GM21576 (cell line): ENCODE measurements around the gene PLXNA4.
"Not testable (repeated sequence)": the region's sequence is repeated elsewhere in the genome, so short reads cannot be mapped to it uniquely, and the experiment has no call there.

ENCODE experiments used
- ATAC-seq: cut with Tn5 transposase; IDR thresholded peaks from one replicate; pipeline ENCODE4 v1.9.1; 2021; ENCODE audit warnings: mild to moderate bottlenecking, moderate library complexity; ENCODE audit not compliant: unreplicated experiment

PLXNA4 gene

DNA sequence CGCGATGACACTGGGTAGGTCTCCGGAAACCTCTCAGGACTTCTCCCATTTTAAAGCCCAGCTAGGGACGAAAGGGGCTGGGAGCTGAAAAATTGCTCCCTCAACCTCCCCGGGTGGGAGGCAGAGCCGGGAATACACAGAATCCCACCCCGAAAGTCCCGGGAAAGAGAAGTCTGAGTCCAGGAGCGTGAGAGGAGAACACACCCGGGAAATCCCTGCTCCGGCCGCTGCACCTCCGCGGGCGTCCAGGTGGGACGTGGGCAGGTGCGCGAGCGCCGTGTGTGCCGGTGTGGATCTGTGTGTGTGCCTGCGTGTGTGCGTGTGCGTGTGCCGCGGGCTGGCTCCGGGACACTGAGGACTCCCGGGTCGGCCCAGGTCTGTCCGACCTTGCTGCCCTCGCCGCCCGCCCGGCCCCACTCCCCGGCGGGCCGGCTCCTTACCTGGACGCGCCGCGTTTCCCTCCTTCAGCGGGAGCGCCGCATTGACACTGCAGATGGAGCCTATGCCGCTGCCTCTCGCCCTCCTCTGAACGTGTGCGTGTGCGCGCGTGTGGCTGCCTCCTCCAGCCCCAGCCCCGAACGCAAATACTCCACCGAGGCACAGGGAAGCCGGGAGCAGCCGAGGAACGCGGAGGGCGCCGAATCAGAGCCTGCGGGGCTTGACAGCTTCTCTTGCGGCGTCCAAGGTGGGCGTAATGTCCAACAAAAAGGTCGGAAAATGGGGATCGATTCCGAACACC lies at the start of gene PLXNA4:
Gene PLXNA4 (minus strand): TSS at position 489 of the 739 bp plus-strand sequence. CDS start 67,777 bp downstream, outside the sequence.
- ATAC-seq: no peak

DNA sequence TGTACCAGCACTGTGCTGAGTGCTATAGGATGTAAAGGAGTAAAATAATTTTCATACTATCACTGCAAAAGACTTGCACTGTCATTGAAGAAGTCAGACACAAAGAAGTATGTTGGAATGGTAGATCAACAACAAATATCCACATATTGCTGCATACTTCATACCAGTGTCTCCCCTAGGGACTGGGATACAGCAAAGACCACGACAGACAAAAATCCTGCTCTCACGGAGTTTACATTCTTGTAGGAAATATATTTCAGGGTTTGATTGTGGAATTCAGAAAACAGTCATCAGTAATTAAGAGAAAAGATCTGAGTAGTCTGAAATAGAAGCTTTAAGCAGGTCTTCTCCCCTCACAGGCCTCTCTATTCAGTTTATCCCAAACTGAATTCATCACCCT lies 49.4 kb upstream of the PLXNA4 start:
- no peak for ATAC-seq

DNA sequence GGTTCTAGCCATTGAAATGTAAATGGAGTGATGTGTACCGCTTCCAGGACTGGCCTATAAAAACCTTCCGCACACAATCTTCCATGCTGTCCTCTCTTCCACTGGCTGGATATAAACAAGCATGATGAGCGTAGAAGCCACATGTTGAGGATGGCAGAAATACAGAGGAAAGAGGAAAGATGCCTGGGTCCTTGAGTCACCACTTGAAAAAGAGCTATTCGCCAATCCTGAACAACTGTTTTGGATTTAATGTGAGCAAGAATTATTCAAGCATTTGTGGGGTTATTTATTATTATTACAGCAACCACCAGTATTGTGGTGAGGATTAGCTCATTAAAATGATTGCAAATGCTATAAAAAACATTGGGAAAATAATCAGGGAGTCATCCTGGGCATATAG lies 45.8 kb upstream of the PLXNA4 start:
- ATAC-seq: no peak

GRCh38 chr7:132619967-132620366 lies 43.7 kb upstream of the PLXNA4 start:
- ATAC-seq: no peak

DNA sequence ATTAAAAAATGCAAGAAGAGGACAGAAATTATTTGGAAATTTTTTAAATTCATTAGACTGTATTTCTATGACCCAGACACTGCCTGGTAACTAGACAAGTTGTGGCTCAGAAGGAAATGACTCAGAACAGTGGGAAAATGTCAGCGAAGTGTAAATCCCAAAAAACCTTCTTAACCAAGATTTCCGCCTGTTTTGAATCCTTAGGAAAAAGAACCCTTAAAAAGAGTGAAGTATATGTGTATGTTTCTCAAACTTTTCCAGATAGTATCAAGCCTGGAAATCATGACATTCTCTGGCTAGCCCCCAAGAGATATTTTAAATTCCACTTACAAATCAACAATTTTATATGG lies 42.7 kb upstream of the PLXNA4 start:
- ATAC-seq: no peak

DNA sequence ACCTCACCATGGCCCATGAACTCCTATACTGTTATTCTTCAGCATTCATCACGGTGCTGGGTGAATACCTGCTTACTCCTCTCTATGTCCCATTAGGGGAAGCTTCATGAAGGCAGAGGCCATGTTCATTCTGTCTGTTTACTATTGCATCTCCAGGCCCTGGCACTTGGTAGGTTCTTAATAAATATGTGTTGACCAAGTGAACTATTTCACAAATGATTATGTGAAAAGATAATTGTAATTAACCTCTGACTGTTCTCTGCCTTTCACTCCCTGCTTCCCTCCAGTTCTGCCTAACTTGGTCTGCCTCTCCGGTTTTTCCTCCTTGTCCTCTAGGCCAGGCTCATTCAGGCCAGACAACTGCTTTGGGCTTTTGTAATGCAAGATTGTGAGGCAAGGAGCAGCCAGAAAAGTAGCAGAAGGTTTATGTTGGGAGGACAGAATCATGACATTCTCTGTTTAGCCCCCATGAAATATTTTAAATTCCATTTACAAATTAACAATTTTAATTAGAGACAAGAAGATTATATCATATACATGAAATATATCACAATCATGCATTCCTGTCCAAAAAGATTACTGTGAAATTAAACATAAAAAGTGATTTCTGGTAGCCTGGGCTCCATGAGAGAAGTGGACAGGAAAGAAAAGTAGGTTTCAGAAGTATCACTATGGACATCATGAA lies 42.1 kb upstream of the PLXNA4 start:
- ATAC-seq: no peak

DNA sequence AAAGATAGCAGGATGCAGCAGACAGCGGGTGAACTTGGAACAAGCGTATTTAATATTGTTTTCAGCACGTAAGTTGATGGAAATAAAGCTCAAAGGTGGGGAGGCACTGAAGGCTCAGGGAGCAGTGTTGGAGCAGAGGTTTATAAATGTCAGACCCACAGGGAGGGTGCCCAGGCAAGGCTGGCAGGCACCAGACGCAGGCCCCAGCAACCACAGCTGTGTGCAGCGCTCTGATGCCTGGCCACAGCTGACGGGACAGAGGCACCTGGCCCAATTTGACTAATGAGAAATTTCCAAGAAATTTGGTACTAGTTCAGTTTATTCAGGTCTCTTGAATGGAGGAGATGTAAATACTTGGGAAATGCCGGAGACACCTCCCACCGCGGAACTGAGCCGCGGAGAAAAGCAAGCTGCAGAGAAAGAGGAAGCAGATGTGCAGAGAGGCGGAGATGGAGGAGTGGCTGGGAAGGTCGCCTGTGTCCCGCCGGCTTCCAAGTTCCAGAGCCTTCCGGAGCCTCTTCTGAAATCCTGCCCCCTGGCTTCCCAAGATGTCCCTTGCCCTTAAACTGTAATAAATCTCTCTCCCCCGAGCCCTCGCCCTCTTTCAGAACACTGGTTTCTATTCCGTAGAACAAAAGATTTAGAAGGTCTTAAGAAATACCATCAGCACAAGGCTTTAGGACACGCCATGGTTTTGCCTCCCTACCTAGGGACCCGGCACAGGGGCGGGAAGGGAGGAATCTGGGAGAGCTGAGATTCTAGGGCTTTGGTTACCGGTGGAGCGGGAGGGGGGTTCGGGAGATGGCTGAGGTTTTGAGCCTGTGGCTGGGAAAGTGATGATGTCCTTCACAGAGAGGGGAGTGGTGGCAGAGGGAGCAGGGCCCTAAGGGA lies 38.4 kb upstream of the PLXNA4 start:
- ATAC-seq: no peak

GRCh38 chr7:132613737-132614136 lies 37.5 kb upstream of the PLXNA4 start:
- ATAC-seq: no peak

- no peak for ATAC-seq
These were observed 34.7 kb upstream of the PLXNA4 start for GRCh38 chr7:132610995-132611394.

DNA sequence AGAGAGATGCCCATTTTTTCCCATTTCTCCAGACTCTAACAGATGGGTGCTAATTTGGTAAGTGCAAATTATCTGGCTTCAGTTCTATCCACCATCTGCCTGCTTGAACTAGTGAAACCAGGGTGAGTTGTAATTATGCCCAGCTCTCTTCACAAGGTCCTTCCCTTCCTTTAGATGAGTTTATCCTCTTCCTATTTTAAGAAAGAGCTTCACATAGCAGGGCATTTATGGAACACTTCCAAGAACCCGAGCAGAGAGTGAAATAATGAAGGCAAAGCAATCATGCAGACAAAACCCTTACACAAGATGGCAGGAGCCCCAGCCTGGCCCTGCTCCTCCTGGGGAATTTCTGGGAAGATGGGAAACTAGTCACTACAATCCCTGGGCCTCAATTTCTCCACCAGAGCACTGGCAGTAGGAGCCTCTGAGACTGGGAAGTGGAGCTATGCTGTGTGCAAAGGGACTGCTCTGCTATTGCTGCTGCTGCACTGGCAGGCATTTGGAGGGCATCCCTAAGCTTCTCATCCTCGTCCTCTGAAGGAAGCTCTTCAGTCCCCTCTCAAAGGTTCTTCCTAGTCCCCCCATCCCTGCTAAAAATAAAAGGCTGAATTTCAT lies 33.7 kb upstream of the PLXNA4 start:
- no peak for ATAC-seq

DNA sequence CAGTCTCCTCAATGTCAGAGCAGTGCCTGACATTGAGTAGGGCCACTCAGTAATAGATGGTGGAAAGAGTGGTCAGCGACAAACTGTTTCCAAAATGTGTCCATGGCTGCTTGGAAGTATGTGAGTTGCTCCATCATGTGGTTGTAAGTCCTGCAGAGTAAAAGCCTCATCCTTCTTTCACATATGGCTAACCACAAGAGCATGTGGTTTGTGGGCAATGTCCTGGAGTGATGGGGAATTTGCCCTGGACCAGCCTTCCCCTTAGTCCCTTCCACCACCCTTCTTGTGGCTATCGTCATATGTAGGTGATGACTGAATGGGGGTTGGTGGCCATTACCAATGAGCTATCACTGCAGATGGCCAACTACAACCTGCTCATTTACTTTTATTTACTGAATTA lies 33.0 kb upstream of the PLXNA4 start:
- ATAC-seq: no peak

- no peak for ATAC-seq
These were observed 32.3 kb upstream of the PLXNA4 start for GRCh38 chr7:132608523-132608922.

- ATAC-seq: no peak
These were observed 31.4 kb upstream of the PLXNA4 start for GRCh38 chr7:132607656-132608055.

- ATAC-seq: no peak
These were observed 27.9 kb upstream of the PLXNA4 start for GRCh38 chr7:132604121-132604520.

- ATAC-seq: no peak
These were observed 27.1 kb upstream of the PLXNA4 start for GRCh38 chr7:132603220-132603833.

DNA sequence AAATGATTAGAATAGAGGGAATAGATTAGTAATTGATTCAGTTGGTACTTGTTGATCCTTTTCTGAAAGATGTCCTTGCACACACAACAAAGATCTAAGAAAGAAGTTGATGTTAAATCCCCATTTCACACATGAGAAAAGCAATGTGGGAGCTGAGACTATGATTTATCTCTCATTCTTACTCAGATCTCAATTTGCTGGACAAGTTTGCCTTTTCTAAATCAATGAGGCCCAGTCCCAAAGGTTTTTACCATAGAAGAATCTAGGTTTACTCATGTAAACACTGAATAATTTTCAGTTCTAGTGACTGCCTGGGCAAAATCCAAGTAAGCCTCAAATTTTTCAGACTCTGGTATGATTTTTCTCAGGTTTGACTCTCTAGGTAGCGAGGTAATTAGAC lies 25.5 kb upstream of the PLXNA4 start:
- no peak for ATAC-seq

GRCh38 chr7:132596588-132596987 lies 20.3 kb upstream of the PLXNA4 start:
- no peak for ATAC-seq

DNA sequence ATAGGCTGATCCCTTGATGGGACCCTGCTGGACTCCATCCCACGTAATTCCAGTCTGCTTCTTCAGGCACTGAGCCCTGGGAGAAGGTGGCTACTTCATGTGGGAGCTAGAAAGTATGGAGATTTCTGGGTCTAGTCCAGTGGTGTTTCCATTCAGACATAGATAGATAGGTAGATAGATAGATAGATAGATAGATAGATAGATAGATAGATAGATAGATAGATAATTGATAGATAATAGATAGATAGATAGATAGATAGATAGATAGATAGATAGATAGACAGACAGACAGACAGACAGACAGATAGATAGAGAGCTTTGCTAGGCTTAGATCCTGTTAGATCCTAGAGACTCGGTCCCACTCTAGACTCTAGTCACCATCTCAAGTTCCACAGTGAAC lies 18.5 kb upstream of the PLXNA4 start:
- ATAC-seq: not testable (repeated sequence)

GRCh38 chr7:132592936-132593335 lies 16.7 kb upstream of the PLXNA4 start:
- no peak for ATAC-seq

- ATAC-seq: no peak
These were observed 16.1 kb upstream of the PLXNA4 start for GRCh38 chr7:132592231-132592920.
